Measurements from ENCODE around the gene RAP1GAP.

RAP1GAP gene

GRCh38 chr1:21576798-21577187 lies 92.4 kb downstream of the RAP1GAP start:
- Histone ChIP-seq H3K9me3 (ENCODE audit: insufficient read depth, low read length, severe bottlenecking) (no peaks in the 10 kb centered on the region), H3K4me3 (ENCODE audit: low read depth in 1 of 2, low read length in 2 of 2) (no peak overlapping the region), H3K4me2 (ENCODE audit: insufficient read depth, low read length) (no peak overlapping the region), H3K27me3 (ENCODE audit: insufficient read depth, low read length, poor library complexity) (peaks cover 5% of the 10 kb centered on the region), H3K79me2 (ENCODE audit: insufficient read depth, low read length) (no peaks in the 10 kb centered on the region), H3K4me1 (ENCODE audit: insufficient read depth, low read length) (no peaks in the 10 kb centered on the region), H3K9ac (ENCODE audit: low read depth, low read length) (no peak overlapping the region), H3K36me3 (ENCODE audit: insufficient read depth, low read length) (no peaks in the 10 kb centered on the region), H2AFZ (ENCODE audit: low read depth, low read length) (no peak overlapping the region), H4K20me1 (ENCODE audit: insufficient read depth, low read length) (no peaks in the 10 kb centered on the region; the same call in none of the 2 replicates), H3K27ac (ENCODE audit: low read length) (no peak overlapping the region)
- TF ChIP-seq CTCF (IDR thresholded peaks at IDR 0.05; ENCODE audit: borderline replicate concordance, extremely low read depth, low read length, poor library complexity, severe bottlenecking) (no peak), EZH2 (IDR thresholded peaks at IDR 0.05; ENCODE audit: borderline replicate concordance, low read depth, low read length, severe bottlenecking) (no peak)
- no peak for DNase-seq
- ATAC-seq (ENCODE audit: insufficient read depth, low read depth) = no peak

- H3K9ac ChIP-seq (ENCODE audit: low read depth, low read length) = no peak overlapping the region
- H3K36me3 ChIP-seq (ENCODE audit: insufficient read depth, low read length) = no peaks in the 10 kb centered on the region
- no peak overlapping the region for H3K4me2 ChIP-seq (ENCODE audit: insufficient read depth, low read length)
- no peak overlapping the region for H3K27ac ChIP-seq (ENCODE audit: low read length)
- no peaks in the 10 kb centered on the region for H3K79me2 ChIP-seq (ENCODE audit: insufficient read depth, low read length)
- TF ChIP-seq EZH2 (IDR thresholded peaks at IDR 0.05; ENCODE audit: borderline replicate concordance, low read depth, low read length, severe bottlenecking) (no peak), CTCF (IDR thresholded peaks at IDR 0.05; ENCODE audit: borderline replicate concordance, extremely low read depth, low read length, poor library complexity, severe bottlenecking) (no peak)
- no peak overlapping the region for H3K4me3 ChIP-seq (ENCODE audit: low read depth in 1 of 2, low read length in 2 of 2)
- ATAC-seq (ENCODE audit: insufficient read depth, low read depth) (no peak), DNase-seq (no peak)
- H4K20me1 ChIP-seq (ENCODE audit: insufficient read depth, low read length) = no peaks in the 10 kb centered on the region; the same call in none of the 2 replicates
- no peak overlapping the region for H2AFZ ChIP-seq (ENCODE audit: low read depth, low read length)
- peaks cover 5% of the 10 kb centered on the region for H3K27me3 ChIP-seq (ENCODE audit: insufficient read depth, low read length, poor library complexity)
- no peaks in the 10 kb centered on the region for H3K9me3 ChIP-seq (ENCODE audit: insufficient read depth, low read length, severe bottlenecking)
- H3K4me1 ChIP-seq (ENCODE audit: insufficient read depth, low read length) = no peaks in the 10 kb centered on the region
Observed at GRCh38 chr1:21576031-21576797, 92.9 kb downstream of the RAP1GAP start.

GRCh38 chr1:21575351-21575942 lies 93.7 kb downstream of the RAP1GAP start:
- Histone ChIP-seq H3K27me3 (ENCODE audit: insufficient read depth, low read length, poor library complexity) (peaks cover 5% of the 10 kb centered on the region), H4K20me1 (ENCODE audit: insufficient read depth, low read length) (peaks cover 4% of the 10 kb centered on the region), H3K4me1 (ENCODE audit: insufficient read depth, low read length) (no peaks in the 10 kb centered on the region), H3K9me3 (ENCODE audit: insufficient read depth, low read length, severe bottlenecking) (no peaks in the 10 kb centered on the region), H2AFZ (ENCODE audit: low read depth, low read length) (no peak overlapping the region), H3K27ac (ENCODE audit: low read length) (no peak overlapping the region), H3K36me3 (ENCODE audit: insufficient read depth, low read length) (no peaks in the 10 kb centered on the region), H3K9ac (ENCODE audit: low read depth, low read length) (no peak overlapping the region), H3K4me2 (ENCODE audit: insufficient read depth, low read length) (no peak overlapping the region), H3K4me3 (ENCODE audit: low read depth in 1 of 2, low read length in 2 of 2) (no peak overlapping the region), H3K79me2 (ENCODE audit: insufficient read depth, low read length) (no peaks in the 10 kb centered on the region)
- no peak for ATAC-seq (ENCODE audit: insufficient read depth, low read depth)
- TF ChIP-seq EZH2 (IDR thresholded peaks at IDR 0.05; ENCODE audit: borderline replicate concordance, low read depth, low read length, severe bottlenecking) = no peak
- no peak for TF ChIP-seq CTCF (IDR thresholded peaks at IDR 0.05; ENCODE audit: borderline replicate concordance, extremely low read depth, low read length, poor library complexity, severe bottlenecking)
- no peak for DNase-seq
